DMS53 treated with DMSO at 0.1 percent for 48 hours (cell line): Measurements from ENCODE around the gene VSIG4.
"Not testable (repeated sequence)": the region's sequence is repeated elsewhere in the genome, so short reads cannot be mapped to it uniquely, and the experiment has no call there.

Experiments
- DNase-seq: peaks from one replicate; lab custom pipeline; 2025; ENCODE audit not compliant: unreplicated experiment; lab: John Stamatoyannopoulos, UW

VSIG4 gene

GRCh38 chrX:65985922-65986588 lies 53.8 kb downstream of the VSIG4 start:
- DNase-seq: peak; percentile 35

- DNase-seq: no peak
Measured at GRCh38 chrX:65985211-65985610, 54.7 kb downstream of the VSIG4 start.

GRCh38 chrX:65977161-65977560 lies 62.7 kb downstream of the VSIG4 start:
- not testable (repeated sequence) for DNase-seq

- no peak for DNase-seq
Measured at GRCh38 chrX:65976161-65976560, 63.7 kb downstream of the VSIG4 start.

- not testable (repeated sequence) for DNase-seq
Measured at GRCh38 chrX:65975161-65975751, 64.6 kb downstream of the VSIG4 start.
